HepG2 (cell line): Measurements from ENCODE around the gene NR3C2. TPM values are rescaled to one million over a fixed set of nuclear protein-coding genes. Genes with fewer than 3 reads are reported as not detected.

Experiments used
- ATAC-seq: fragments of 200-7000 bp; cut with Tn5 transposase; 3 replicates; pipeline ENCODE4 v1.9.1; 2020; ENCODE audit warnings: mild to moderate bottlenecking, moderate library complexity
- BruUV-seq: library from RNA; stranded (reverse); fragments of 400-500 nt; replicated peaks from 2 replicates; lab custom pipeline; 2021; lab: Mats Ljungman, UMichigan
- CTCF ChIA-PET: fragments of 300-600 bp; formaldehyde crosslinking; extraction: SDS; loops from one replicate; lab custom pipeline; 2021; ENCODE audit warnings: low total read pairs, inconsistent platforms, low intra/inter-chr PET ratio; lab: Yijun Ruan, JAX
- POLR2A ChIA-PET: fragments of 350-600 bp; sonication (Branson Sonifier 250); formaldehyde crosslinking; loops from one replicate; lab custom pipeline; 2020; ENCODE audit warnings: antibody characterized with exemption, inconsistent platforms; lab: Yijun Ruan, JAX
- DNase-seq: peaks from one replicate; pipeline ENCODE4 v3.0.0-alpha.2; 2015; ENCODE audit warnings: low spot score
- FAIRE-seq: peaks from 3 replicates; lab custom pipeline; 2011; peaks lifted over from hg19 to GRCh38; lab: Jason Lieb, UNC
- H2AFZ ChIP-seq: one replicate; pipeline ENCODE4 v1.6.1; 2011; ENCODE audit warnings: low read length, inconsistent platforms
- H3K27ac ChIP-seq: fragments of 300-600 bp; 3 replicates; pipeline ENCODE4 v1.8.0; 2011; ENCODE audit warnings: mixed run types, mild to moderate bottlenecking, mixed read lengths, low read length, inconsistent platforms; ENCODE audit not compliant: insufficient read depth; ENCODE audit errors: extremely low read length
- H3K27me3 ChIP-seq, 2 experiments: fragments of 200-600 bp in 1 of 2; 2 replicates in 1 of 2; 3 replicates in 1 of 2; pipeline versions ENCODE4 v1.6.0 to v1.8.0; 2011; ENCODE audit warnings: low read length in 2 of 2, mild to moderate bottlenecking in 2 of 2, moderate library complexity in 2 of 2, inconsistent platforms in 1 of 2; ENCODE audit not compliant: insufficient read depth in 2 of 2, control insufficient read depth in 1 of 2
- H3K36me3 ChIP-seq, 2 experiments: fragments of 200-600 bp in 1 of 2; replicated peaks in 1 of 2; 2 replicates in 1 of 2; 3 replicates in 1 of 2; pipeline versions ENCODE4 v1.5.1 to v1.8.0; 2011; ENCODE audit warnings: low read length in 2 of 2, inconsistent platforms in 1 of 2; ENCODE audit not compliant: insufficient read depth in 2 of 2, control insufficient read depth in 1 of 2
- H3K4me1 ChIP-seq: 2 replicates; pipeline ENCODE4 v1.5.1; 2012; ENCODE audit warnings: low read length, inconsistent platforms; ENCODE audit not compliant: insufficient read depth
- H3K4me2 ChIP-seq: 2 replicates; pipeline ENCODE4 v1.6.0; 2011; ENCODE audit warnings: low read depth, low read length, inconsistent platforms
- H3K4me3 ChIP-seq, 3 experiments: fragments of 200-600 bp in 1 of 3; sonication (generic), shearing (Covaris generic) in 1 of 3; replicated peaks in 1 of 3; 2 replicates each; pipeline ENCODE4 v1.5.1; 2011 to 2016; ENCODE audit warnings: low read length in 3 of 3, inconsistent platforms in 2 of 3, low read depth in 2 of 3, mild to moderate bottlenecking in 2 of 3, control low read depth in 1 of 3, mixed read lengths in 1 of 3; ENCODE audit not compliant: insufficient read depth in 1 of 3
- H3K79me2 ChIP-seq: one replicate; pipeline ENCODE4 v1.6.1; 2011; ENCODE audit warnings: low read length, inconsistent platforms; ENCODE audit not compliant: insufficient read depth
- H3K9ac ChIP-seq: 2 replicates; pipeline ENCODE4 v1.6.0; 2011; ENCODE audit warnings: mild to moderate bottlenecking, low read depth, low read length, inconsistent platforms; ENCODE audit not compliant: insufficient read depth
- H3K9me3 ChIP-seq: 2 replicates; pipeline ENCODE4 v1.5.1; 2012; ENCODE audit warnings: mild to moderate bottlenecking, low read length
- H4K20me1 ChIP-seq: 2 replicates; pipeline ENCODE4 v1.6.0; 2011; ENCODE audit warnings: inconsistent platforms, mild to moderate bottlenecking, low read length, moderate library complexity; ENCODE audit not compliant: insufficient read depth
- CC2D1A ChIP-seq: sonication (generic); formaldehyde crosslinking; IDR thresholded peaks from 2 replicates; pipeline ENCODE4 v1.8.1; 2023; ENCODE audit warnings: mild to moderate bottlenecking, missing genetic modification reagents
- DDIT3 ChIP-seq: sonication (generic); formaldehyde crosslinking; IDR thresholded peaks from 2 replicates; pipeline ENCODE4 v1.4.0; 2020; ENCODE audit warnings: mild to moderate bottlenecking, missing genetic modification reagents
- GPN1 ChIP-seq: sonication (generic); formaldehyde crosslinking; IDR thresholded peaks from 2 replicates; pipeline ENCODE4 v1.5.1; 2020; ENCODE audit warnings: missing genetic modification reagents, borderline replicate concordance
- KAT2B ChIP-seq: fragments of 150-350 bp; IDR thresholded peaks from 2 replicates; pipeline ENCODE4 v1.6.1; 2014; ENCODE audit warnings: low read depth, low read length, borderline replicate concordance
- NKX3-1 ChIP-seq: sonication (generic); formaldehyde crosslinking; IDR thresholded peaks from 2 replicates; pipeline ENCODE4 v1.5.0; 2020; ENCODE audit warnings: missing genetic modification reagents
- NR2F1 ChIP-seq, 2 experiments: fragments of 450-650 bp in 1 of 2; formaldehyde crosslinking in 1 of 2; IDR thresholded peaks; 2 replicates each; pipeline versions ENCODE4 v1.5.0 to v1.6.1; 2016 to 2020; ENCODE audit warnings: mild to moderate bottlenecking in 1 of 2, missing compliant biosample characterization in 1 of 2, missing genetic modification reagents in 1 of 2, moderate library complexity in 1 of 2
- PLRG1 ChIP-seq: fragments of 450-650 bp; conservative IDR thresholded peaks from 2 replicates; pipeline ENCODE4 v1.6.1; 2016
- SALL1 ChIP-seq: sonication (generic); formaldehyde crosslinking; IDR thresholded peaks from 2 replicates; pipeline ENCODE4 v1.8.0; 2022; ENCODE audit warnings: mild to moderate bottlenecking, missing genetic modification reagents
- STAT5B ChIP-seq: sonication (generic); formaldehyde crosslinking; IDR thresholded peaks from 2 replicates; pipeline ENCODE4 v1.4.0; 2020; ENCODE audit warnings: missing genetic modification reagents
- ZFP36 ChIP-seq: fragments of 150-350 bp; IDR thresholded peaks from 2 replicates; pipeline ENCODE4 v1.6.1; 2018; ENCODE audit warnings: borderline replicate concordance, low read length, low read depth; ENCODE audit not compliant: partially characterized antibody
- ZNF292 ChIP-seq: sonication (generic); formaldehyde crosslinking; IDR thresholded peaks from 2 replicates; pipeline ENCODE4 v1.8.1; 2022; ENCODE audit warnings: mild to moderate bottlenecking, low read depth, missing genetic modification reagents, borderline replicate concordance
- ZNF407 ChIP-seq: sonication (generic); formaldehyde crosslinking; IDR thresholded peaks from one replicate; pipeline ENCODE4 v1.5.1; 2020; ENCODE audit warnings: mild to moderate bottlenecking, missing genetic modification reagents; ENCODE audit errors: not compliant biosample characterization
- ZNF503 ChIP-seq: sonication (generic); formaldehyde crosslinking; IDR thresholded peaks from 2 replicates; pipeline ENCODE4 v1.4.0; 2020; ENCODE audit warnings: missing genetic modification reagents
- WGBS: methylation state at CpG from one replicate; pipeline ENCODE4 v1.1.6; 2017; ENCODE audit warnings: low lambda C conversion rate; 5-methylcytosine and 5-hydroxymethylcytosine counted together
- in situ Hi-C: cut with HindIII; loops from 2 replicates; pipeline ENCODE4 v1.10.0; 2017; ENCODE audit warnings: low pct_unique_long_range_greater_than_20kb; ENCODE audit not compliant: extremely low pct_ligation_motif_present
- intact Hi-C: fragments of 100-400 bp; cut with micrococcal nuclease; formaldehyde crosslinking; loops from one replicate; pipeline ENCODE4 v1.10.0; 2022; ENCODE audit not compliant: unreplicated experiment
- polyA plus RNA-seq, 8 experiments: library from polyadenylated mRNA; depleted of rRNA in 3 of 8; stranded (reverse) in 7 of 8; unstranded in 1 of 8; fragments of >200 nt; fragmentation: Illumina TruSeq in 4 of 8; extraction: Trizol in 4 of 8; gene quantifications; 2 replicates each; pipeline versions ENCODE4 v1.2.1 to v1.2.3, GENCODE V29; 2011 to 2016; ENCODE audit warnings: low read depth in 4 of 8, missing spikeins in 1 of 8, mixed read lengths in 1 of 8; ENCODE audit not compliant: insufficient read depth in 1 of 8
- total RNA-seq, 5 experiments: library from RNA; depleted of rRNA; stranded (reverse); fragments of >200 nt; fragmentation: Illumina TruSeq; extraction: Trizol; gene quantifications; 2 replicates each; pipeline ENCODE4 v1.2.3, GENCODE V29; 2016; ENCODE audit warnings: low read depth in 1 of 5

Gene NR3C2
- total and polyA plus RNA-seq, 2 of the 13 experiments (the other 11 are each of a cell fraction or from before 2014, with no cell fraction given), result 0.26 to 0.46 TPM

- FAIRE-seq (no peak), ATAC-seq (no peak), DNase-seq (no peak)
- Histone ChIP-seq H3K36me3 (no peaks in the 10 kb centered on the region), H4K20me1 (no peaks in the 10 kb centered on the region), H3K79me2 (no peaks in the 10 kb centered on the region), H3K9ac (no peak overlapping the region), H3K27ac (no peak overlapping the region), H3K4me2 (no peak overlapping the region), H3K4me3 (no peak overlapping the region), H3K9me3 (peaks cover 9% of the 10 kb centered on the region; the same call in 1 of the 2 replicates), H2AFZ (no peak overlapping the region), H3K27me3 (no peaks in the 10 kb centered on the region), H3K4me1 (no peaks in the 10 kb centered on the region)
- POLR2A ChIA-PET, result no interaction called here
- intact Hi-C loops (no loop called here), in situ Hi-C loops (no loop called here)
- 1% methylated on average over 7 of the region's 7 CpGs for WGBS
- BruUV-seq, result no TSS peak
- CTCF ChIA-PET, result no interaction called here
- TF ChIP-seq CC2D1A (CRISPR knock-in tag) (no peak), NR2F1 (CRISPR knock-in tag; IDR thresholded peaks at IDR 0.05) (no peak), GPN1 (CRISPR knock-in tag) (no peak), DDIT3 (CRISPR knock-in tag) (no peak), SALL1 (no peak), ZNF292 (CRISPR knock-in tag) (no peak), ZFP36 (no peak), KAT2B (no peak), NKX3-1 (CRISPR knock-in tag) (no peak), ZNF503 (CRISPR knock-in tag) (no peak), ZNF407 (CRISPR knock-in tag) (no peak), PLRG1 (no peak), STAT5B (CRISPR knock-in tag) (no peak)
These were observed 271.5 kb downstream of the NR3C2 start for GRCh38 chr4:148170408-148171365.
